Hepatocyte (in vitro differentiated cells): Measurements from ENCODE around the gene ANKRD11. TPM values are rescaled to one million over a fixed set of nuclear protein-coding genes. Genes with fewer than 3 reads are reported as not detected.

ENCODE experiments used
- DNase-seq: peaks from one replicate; pipeline ENCODE4 v3.0.0-alpha.2; 2016; ENCODE audit warnings: low spot score
- H2AFZ ChIP-seq: fragments of 200-600 bp; sonication (generic); 2 replicates; pipeline ENCODE4 v1.6.0; 2016; ENCODE audit warnings: antibody characterized with exemption, mild to moderate bottlenecking
- H3K27ac ChIP-seq: fragments of 200-600 bp; sonication (generic); 2 replicates; pipeline ENCODE4 v1.5.1; 2016; ENCODE audit warnings: mild to moderate bottlenecking
- H3K27me3 ChIP-seq: fragments of 200-600 bp; sonication (generic); 2 replicates; pipeline ENCODE4 v1.6.1; 2016
- H3K36me3 ChIP-seq: fragments of 200-600 bp; sonication (generic); replicated peaks from 2 replicates; pipeline ENCODE4 v1.5.1; 2016; ENCODE audit warnings: low read depth; ENCODE audit not compliant: insufficient read depth
- H3K4me1 ChIP-seq: fragments of 200-600 bp; sonication (generic); 2 replicates; pipeline ENCODE4 v1.5.1; 2016; ENCODE audit warnings: mild to moderate bottlenecking, moderate library complexity; ENCODE audit not compliant: insufficient read depth
- H3K4me2 ChIP-seq: fragments of 200-600 bp; sonication (generic); 2 replicates; pipeline ENCODE4 v1.6.0; 2016
- H3K4me3 ChIP-seq: fragments of 200-600 bp; sonication (generic); 2 replicates; pipeline ENCODE4 v1.5.1; 2016; ENCODE audit warnings: mild to moderate bottlenecking
- H3K79me2 ChIP-seq: fragments of 200-600 bp; sonication (generic); 2 replicates; pipeline ENCODE4 v1.6.0; 2017; ENCODE audit warnings: mild to moderate bottlenecking
- H3K9me2 ChIP-seq: fragments of 200-600 bp; sonication (generic); replicated peaks from 2 replicates; pipeline ENCODE4 v1.6.0; 2017; ENCODE audit warnings: mild to moderate bottlenecking; ENCODE audit not compliant: insufficient read depth
- H3K9me3 ChIP-seq: fragments of 200-600 bp; sonication (generic); 2 replicates; pipeline ENCODE4 v1.5.1; 2016; ENCODE audit warnings: low read depth, mild to moderate bottlenecking
- H4K20me1 ChIP-seq: fragments of 200-600 bp; sonication (generic); 2 replicates; pipeline ENCODE4 v1.6.0; 2016; ENCODE audit warnings: mild to moderate bottlenecking; ENCODE audit not compliant: insufficient read depth, poor library complexity, severe bottlenecking
- CTCF ChIP-seq: fragments of 200-600 bp; sonication (generic); IDR thresholded peaks from 2 replicates; pipeline ENCODE4 v1.5.1; 2016; ENCODE audit warnings: antibody characterized with exemption, mild to moderate bottlenecking; ENCODE audit not compliant: poor library complexity
- EZH2 ChIP-seq: fragments of 200-600 bp; sonication (generic); IDR thresholded peaks from 2 replicates; pipeline ENCODE4 v1.6.1; 2016; ENCODE audit warnings: antibody characterized with exemption, mild to moderate bottlenecking, borderline replicate concordance
- EZH2phosphoT487 ChIP-seq: fragments of 200-600 bp; sonication (generic); IDR thresholded peaks from one replicate; pipeline ENCODE4 v1.6.1; 2018; ENCODE audit warnings: antibody characterized with exemption, mild to moderate bottlenecking, low read depth, moderate library complexity; ENCODE audit not compliant: unreplicated experiment, severe bottlenecking
- WGBS: methylation state at CpG from one replicate; pipeline ENCODE4 v1.1.6; 2016; ENCODE audit warnings: low lambda C conversion rate; ENCODE audit errors: missing lambda C conversion rate; 5-methylcytosine and 5-hydroxymethylcytosine counted together
- polyA plus RNA-seq: library from polyadenylated mRNA; unstranded; fragments of >200 nt; fragmentation: Nextera tagmentation; extraction: Ambion mirVana; gene quantifications from 2 replicates; pipeline ENCODE4 v1.2.1, GENCODE V29; 2016
- total RNA-seq: library from RNA; depleted of rRNA; stranded (reverse); fragments of >200 nt; gene quantifications from 2 replicates; pipeline ENCODE4 v1.2.3, GENCODE V29; 2014

ANKRD11 gene
- total and polyA plus RNA-seq, 2 experiments from 2014 or later, result 48.7 to 130 TPM

- no peak for DNase-seq
- H3K9me2 ChIP-seq, result no peaks in the 10 kb centered on the region
- H3K4me1 ChIP-seq, result peaks cover 8% of the 10 kb centered on the region
- no peak overlapping the region for H3K4me3 ChIP-seq
- H3K36me3 ChIP-seq, result no peaks in the 10 kb centered on the region
- H3K27me3 ChIP-seq, result no peaks in the 10 kb centered on the region
- TF ChIP-seq CTCF, result no peak
- no peak for TF ChIP-seq EZH2phosphoT487
- no peak for TF ChIP-seq EZH2
- H3K4me2 ChIP-seq, result no peak overlapping the region
- H2AFZ ChIP-seq, result no peak overlapping the region
- peaks cover 94% of the 10 kb centered on the region for H4K20me1 ChIP-seq
- no peak overlapping the region for H3K27ac ChIP-seq
- H3K79me2 ChIP-seq, result peaks cover 94% of the 10 kb centered on the region
- no peaks in the 10 kb centered on the region for H3K9me3 ChIP-seq
- WGBS, result 98% methylated on average over 9 of the region's 9 CpGs
Measured at GRCh38 chr16:89388536-89388935, 101.8 kb downstream of the ANKRD11 start.

- no peaks in the 10 kb centered on the region for H3K36me3 ChIP-seq
- DNase-seq, result no peak
- peaks cover 96% of the 10 kb centered on the region for H3K79me2 ChIP-seq
- WGBS, result 88% methylated on average over 21 of the region's 21 CpGs
- H3K27me3 ChIP-seq, result no peaks in the 10 kb centered on the region
- H3K27ac ChIP-seq, result no peak overlapping the region
- no peak overlapping the region for H3K4me2 ChIP-seq
- peaks cover 23% of the 10 kb centered on the region for H3K4me1 ChIP-seq
- no peak for TF ChIP-seq EZH2phosphoT487
- H2AFZ ChIP-seq, result no peak overlapping the region
- H3K4me3 ChIP-seq, result no peak overlapping the region
- no peaks in the 10 kb centered on the region for H3K9me3 ChIP-seq
- H3K9me2 ChIP-seq, result no peaks in the 10 kb centered on the region
- H4K20me1 ChIP-seq, result peaks cover 95% of the 10 kb centered on the region
Measured at GRCh38 chr16:89386306-89387185, 103.8 kb downstream of the ANKRD11 start.

- H2AFZ ChIP-seq, result no peak overlapping the region
- no peaks in the 10 kb centered on the region for H3K27me3 ChIP-seq
- no peak for DNase-seq
- no peaks in the 10 kb centered on the region for H3K36me3 ChIP-seq
- H3K4me3 ChIP-seq, result no peak overlapping the region
- H3K27ac ChIP-seq, result no peak overlapping the region
- peaks cover 95% of the 10 kb centered on the region for H4K20me1 ChIP-seq
- 97% methylated on average over 20 of the region's 21 CpGs for WGBS
- H3K4me2 ChIP-seq, result no peak overlapping the region
- H3K79me2 ChIP-seq, result peaks cover 96% of the 10 kb centered on the region
- TF ChIP-seq EZH2, result no peak
- no peak for TF ChIP-seq EZH2phosphoT487
- TF ChIP-seq CTCF, result no peak
- no peaks in the 10 kb centered on the region for H3K9me2 ChIP-seq
- H3K4me1 ChIP-seq, result peaks cover 22% of the 10 kb centered on the region
- no peaks in the 10 kb centered on the region for H3K9me3 ChIP-seq
Measured at GRCh38 chr16:89385712-89386111, 104.6 kb downstream of the ANKRD11 start.

- Histone ChIP-seq H3K36me3 (no peaks in the 10 kb centered on the region), H3K4me3 (no peak overlapping the region), H3K9me2 (no peaks in the 10 kb centered on the region), H3K79me2 (peaks cover 100% of the 10 kb centered on the region), H3K4me1 (peaks cover 22% of the 10 kb centered on the region), H3K9me3 (no peaks in the 10 kb centered on the region), H3K4me2 (peak overlapping the region; percentile 63), H3K27me3 (no peaks in the 10 kb centered on the region), H4K20me1 (peaks cover 99% of the 10 kb centered on the region), H2AFZ (no peak overlapping the region), H3K27ac (no peak overlapping the region)
- no peak for TF ChIP-seq EZH2phosphoT487
- TF ChIP-seq EZH2, result no peak
- TF ChIP-seq CTCF, result no peak
- no peak for DNase-seq
- WGBS, result 94% methylated on average over 12 of the region's 12 CpGs
Measured at GRCh38 chr16:89384282-89384681, 106.1 kb downstream of the ANKRD11 start.
